NCI-H146 treated with DMSO at 0.1 percent for 48 hours (cell line): ENCODE data around the gene RAPSN.

Source experiments
- DNase-seq: peaks from one replicate; lab custom pipeline; 2025; ENCODE audit not compliant: unreplicated experiment; lab: John Stamatoyannopoulos, UW

RAPSN gene

DNA sequence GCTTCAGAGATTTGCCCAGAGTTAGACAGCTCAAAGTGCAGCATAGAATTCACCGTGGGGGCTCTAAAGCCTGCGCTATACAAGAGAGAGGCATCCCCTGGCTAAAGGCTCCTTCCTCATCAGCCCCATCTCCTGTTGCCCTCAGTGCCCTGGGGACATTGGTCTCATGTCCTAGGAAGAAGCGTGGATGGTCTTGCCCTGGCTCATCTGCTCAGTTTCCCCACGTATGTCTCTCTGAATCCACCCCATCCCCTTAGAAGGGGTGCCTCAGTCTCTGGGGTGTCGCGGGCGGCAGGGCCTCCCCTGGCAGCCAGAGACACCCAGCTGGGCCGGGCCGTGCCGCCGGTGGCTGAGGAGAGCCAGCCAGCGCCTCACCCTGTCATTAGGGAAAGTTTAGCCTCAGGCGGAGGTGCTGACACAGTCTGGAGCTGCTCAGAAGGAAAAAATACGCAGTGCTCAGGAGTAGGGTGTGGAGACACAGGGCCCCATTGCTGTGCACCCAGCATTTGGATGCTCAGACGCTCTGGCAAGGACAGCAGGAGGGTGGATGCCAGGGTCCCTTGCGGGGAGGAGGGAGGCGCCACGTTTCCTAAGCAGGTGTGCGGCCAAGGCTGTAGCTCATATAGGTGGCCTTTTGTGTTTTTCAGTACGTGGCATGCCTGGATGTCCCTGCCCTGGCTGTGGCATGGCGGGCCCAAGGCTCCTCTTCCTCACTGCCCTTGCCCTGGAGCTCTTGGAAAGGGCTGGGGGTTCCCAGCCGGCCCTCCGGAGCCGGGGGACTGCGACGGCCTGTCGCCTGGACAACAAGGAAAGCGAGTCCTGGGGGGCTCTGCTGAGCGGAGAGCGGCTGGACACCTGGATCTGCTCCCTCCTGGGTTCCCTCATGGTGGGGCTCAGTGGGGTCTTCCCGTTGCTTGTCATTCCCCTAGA, 39.2 kb downstream of the RAPSN start:
- no peak for DNase-seq

- DNase-seq = peak; percentile 13
These were observed 40.1 kb downstream of the RAPSN start for GRCh38 chr11:47408598-47409439.

DNA sequence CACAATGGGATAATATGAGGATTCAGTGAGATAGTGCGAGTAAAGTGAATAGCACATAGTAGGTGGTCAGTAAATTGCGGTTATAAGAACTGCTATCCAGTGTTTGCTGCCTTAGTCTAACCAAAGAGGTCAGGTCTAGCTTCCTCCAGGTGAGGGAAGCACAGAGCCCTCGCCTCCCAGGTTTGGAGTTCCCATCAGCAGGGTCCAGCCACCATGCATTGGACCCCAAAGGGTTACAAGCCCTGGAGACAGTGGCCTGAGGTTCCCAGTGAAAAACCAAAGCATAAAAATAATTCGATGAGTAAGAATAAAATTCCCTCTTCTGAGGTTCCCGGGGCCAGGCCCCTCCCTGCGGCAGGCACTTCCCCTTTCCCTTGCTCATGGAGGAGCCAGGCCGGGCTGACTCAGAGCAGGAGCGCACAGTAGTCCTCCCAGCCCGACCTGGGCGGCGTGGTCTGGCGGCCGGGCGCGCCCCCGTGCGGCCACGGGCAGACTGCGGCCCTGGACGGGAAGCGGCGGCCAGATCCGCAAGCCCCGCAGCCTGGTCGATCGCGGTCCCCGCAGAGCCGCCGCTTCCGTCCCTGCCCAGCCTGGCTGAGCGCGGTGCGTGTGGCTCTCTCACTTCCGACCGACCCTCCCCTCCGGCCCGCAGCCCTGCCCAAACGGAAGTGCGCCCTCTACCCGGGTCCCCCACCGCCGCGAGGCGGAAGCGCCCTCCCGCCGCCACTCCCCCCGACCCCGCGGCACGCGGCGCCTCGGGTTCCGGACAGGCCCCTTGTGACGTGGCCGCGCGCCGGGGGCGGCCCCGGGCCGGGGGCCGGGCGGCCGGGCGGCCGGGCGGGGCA, 41.0 kb downstream of the RAPSN start, which contains the start of gene SLC39A13:
Gene SLC39A13, plus strand, starts transcription at position 845 of the 845 bp plus-strand sequence. CDS start 1,505 bp downstream, outside the sequence.
- peak; percentile 80 for DNase-seq

GRCh38 chr11:47406896-47407745, 41.8 kb downstream of the RAPSN start:
- no peak for DNase-seq

GRCh38 chr11:47403571-47403970, 45.4 kb downstream of the RAPSN start:
- DNase-seq = no peak

GRCh38 chr11:47403135-47403534, 45.8 kb downstream of the RAPSN start:
- no peak for DNase-seq

- DNase-seq = peak; percentile 3
These were observed 48.1 kb downstream of the RAPSN start for GRCh38 chr11:47400768-47401279.

- DNase-seq = peak; percentile 3
These were observed 48.8 kb downstream of the RAPSN start for GRCh38 chr11:47399860-47400767.

DNA sequence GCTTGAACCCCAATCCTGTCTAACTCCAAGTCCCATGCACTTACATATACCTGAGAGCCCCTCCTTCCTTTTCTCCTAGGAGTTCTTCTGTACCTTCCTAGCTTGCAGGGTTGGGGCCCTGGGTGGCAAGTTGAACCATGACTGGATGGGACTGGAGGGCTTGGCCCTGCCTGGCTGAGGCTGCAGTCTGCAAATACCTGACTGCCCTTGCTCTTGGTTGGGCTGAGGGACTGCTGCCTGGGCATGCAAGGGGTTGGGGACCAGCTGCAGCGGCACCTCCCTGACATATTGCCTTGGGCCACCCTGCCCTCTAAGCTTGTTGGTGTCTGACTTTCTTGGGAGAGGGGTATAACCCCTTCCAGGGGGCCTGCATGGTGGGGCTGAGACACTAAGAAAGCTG, 50.4 kb downstream of the RAPSN start:
- DNase-seq = no peak

GRCh38 chr11:47398011-47398410, 50.9 kb downstream of the RAPSN start:
- DNase-seq = no peak

GRCh38 chr11:47396049-47396320, 53.0 kb downstream of the RAPSN start:
- no peak for DNase-seq

- no peak for DNase-seq
These were observed 53.5 kb downstream of the RAPSN start for GRCh38 chr11:47395223-47396048.

DNA sequence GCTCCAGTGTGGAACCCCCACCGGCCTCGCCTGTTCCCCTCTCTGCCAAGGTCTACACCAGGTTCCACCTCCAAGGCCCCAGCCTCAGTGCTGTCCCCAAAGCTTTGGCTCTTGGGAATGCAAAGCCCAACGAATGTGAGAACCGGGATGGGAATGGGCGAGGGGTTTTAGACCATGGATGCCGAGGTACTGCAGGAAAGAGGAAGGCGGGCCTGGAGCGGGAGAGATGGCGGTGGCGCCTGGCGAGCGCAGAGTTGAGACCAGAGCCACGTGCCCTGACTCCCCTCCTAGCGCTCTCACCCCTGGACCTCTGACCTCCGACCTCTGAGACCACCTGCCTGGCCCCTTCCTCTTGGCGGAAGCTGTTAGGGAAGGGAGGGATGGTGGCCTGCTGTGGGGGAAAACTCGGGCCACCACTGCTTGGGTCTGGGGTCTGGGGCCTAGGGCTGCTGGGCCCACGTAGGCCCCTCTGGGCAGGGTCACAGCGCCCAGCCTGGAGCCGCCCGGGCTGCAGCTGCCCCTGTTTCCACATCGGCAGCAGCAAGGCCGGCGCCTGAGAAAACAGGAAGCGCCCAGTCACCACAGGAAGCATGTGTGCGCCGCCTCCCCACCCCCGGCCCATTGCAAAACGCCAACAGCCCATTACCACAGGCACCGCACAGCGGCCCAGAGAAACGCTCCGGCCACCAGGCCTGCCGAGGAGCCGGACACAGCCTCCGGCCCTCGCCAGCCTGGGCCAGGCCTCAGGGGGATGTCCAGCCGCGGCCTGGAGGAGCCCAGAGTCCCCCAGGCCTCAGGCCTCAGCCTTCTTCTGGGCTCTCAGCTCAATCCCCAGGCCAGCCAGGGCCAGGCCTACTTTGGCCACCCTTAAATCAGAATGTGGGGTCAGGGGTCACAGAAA, 54.4 kb downstream of the RAPSN start:
- no peak for DNase-seq

DNA sequence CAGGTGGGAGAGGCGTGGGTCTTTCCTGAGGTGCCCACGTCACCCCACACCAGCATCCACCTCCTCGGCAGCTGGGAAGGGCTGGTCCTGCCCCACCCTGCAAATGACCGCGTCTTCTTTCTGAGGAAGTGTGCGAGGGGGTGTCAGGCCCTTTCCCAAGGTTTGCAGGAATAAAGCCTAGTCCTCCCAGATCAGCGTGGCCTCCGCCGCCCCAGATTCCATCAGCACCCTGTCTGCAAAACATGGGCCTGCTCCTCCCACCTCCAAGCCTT, 55.0 kb downstream of the RAPSN start:
- DNase-seq = no peak

DNA sequence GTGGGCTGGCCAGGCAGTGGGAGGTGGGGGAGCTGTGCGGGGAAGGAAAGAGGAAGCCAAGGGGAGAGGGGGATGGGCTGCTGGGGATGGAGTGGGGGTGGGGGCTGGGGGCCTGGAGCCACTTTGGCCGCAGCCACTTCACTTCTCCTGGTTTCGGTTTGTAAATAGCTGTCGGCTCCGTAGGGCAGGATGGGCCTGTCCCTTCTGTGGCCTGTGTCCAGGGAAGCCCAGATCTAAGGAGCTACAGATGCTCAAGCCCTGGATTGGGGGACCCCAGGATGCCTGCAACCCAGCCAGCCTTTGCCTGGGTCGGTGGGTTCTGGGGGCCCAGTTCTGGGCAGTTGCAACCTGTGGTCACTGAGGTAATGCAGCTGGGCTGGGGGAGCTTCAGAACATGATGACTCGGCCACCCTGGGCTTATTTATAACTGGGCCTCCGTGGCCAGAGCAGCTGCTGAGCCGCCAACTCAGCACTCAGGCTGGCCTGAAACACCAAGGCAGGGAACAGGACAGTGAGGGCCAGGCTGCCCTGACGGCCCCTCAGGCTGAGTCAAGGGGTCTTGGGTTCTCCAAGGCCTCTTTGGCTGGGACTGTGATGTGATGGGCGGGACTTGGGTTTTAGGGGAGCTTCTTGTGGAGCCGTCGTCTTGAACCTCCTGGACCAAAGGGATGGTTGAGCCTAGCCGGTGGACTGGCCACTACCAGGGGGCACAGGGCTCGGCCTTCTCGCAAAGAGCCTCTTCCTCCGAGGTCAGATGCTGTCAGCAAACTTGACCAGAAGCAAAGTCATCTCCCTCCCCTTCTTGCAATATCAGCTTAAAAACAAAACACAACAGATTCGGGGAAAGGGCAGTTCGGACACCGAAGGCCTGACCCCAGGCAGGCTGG, 55.5 kb downstream of the RAPSN start:
- no peak for DNase-seq

DNA sequence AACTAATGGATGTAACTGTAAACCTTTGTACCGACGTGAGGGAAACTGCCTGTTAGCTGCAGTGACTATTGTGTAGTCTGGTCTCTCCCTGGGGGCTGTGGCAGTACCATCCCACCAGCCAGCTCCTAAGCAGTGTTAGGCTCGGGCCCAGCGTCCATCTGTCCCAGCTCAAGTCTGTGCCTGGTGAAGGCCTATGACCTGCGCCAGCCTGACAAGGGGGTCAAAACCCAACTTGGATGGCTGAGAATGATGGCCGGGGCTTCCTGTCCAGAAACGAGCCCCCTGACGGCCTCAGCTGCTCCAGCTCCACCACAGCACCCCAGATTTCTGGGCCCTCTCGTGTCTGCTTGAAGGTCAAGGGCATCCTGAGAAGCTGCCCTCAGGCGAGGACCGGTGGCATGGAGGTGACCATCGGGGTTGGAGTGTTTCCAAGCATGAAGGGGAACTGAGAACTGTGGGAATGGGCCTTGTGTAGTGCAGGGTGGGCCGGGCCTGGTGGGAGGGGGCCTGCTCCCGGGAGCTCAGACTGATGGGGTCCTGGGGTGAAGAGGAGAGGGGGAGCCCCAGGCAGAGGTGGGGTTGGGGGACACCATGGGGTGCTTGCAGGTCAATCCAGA, 56.3 kb downstream of the RAPSN start:
- DNase-seq = no peak
